NCI-H446 (cell line): Measurements from ENCODE around the gene DSPP.
"Not testable (repeated sequence)": the region's sequence is repeated elsewhere in the genome, so short reads cannot be mapped to it uniquely, and the experiment has no call there.

ENCODE experiments used
- DNase-seq, 2 experiments: peaks; one replicate each; lab custom pipeline; 2025; lab: John Stamatoyannopoulos, UW

DSPP gene

DNA sequence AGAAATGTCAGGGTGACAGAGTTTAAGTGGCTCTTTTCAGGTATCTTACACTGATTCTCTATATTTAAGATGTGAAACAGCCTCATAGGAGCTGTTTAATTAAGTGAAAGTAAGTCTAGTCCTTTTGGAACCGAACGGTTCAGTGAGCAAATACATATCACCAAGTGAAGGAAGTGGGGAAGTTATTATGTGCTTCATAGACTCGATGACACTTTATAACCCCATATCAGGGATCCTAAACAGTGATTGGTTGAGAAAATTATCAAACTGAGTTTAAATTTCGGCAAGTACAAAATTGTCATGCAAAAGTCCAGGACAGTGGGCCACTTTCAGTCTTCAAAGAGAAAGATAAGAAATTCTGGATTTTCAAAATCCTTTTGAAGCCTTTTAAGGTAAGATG, at the start of gene DSPP:
TSS of gene DSPP (plus strand) at position 301 of the 400 bp plus-strand sequence. CDS start 2,380 bp downstream, outside the sequence.
- DNase-seq = no peak

DNA sequence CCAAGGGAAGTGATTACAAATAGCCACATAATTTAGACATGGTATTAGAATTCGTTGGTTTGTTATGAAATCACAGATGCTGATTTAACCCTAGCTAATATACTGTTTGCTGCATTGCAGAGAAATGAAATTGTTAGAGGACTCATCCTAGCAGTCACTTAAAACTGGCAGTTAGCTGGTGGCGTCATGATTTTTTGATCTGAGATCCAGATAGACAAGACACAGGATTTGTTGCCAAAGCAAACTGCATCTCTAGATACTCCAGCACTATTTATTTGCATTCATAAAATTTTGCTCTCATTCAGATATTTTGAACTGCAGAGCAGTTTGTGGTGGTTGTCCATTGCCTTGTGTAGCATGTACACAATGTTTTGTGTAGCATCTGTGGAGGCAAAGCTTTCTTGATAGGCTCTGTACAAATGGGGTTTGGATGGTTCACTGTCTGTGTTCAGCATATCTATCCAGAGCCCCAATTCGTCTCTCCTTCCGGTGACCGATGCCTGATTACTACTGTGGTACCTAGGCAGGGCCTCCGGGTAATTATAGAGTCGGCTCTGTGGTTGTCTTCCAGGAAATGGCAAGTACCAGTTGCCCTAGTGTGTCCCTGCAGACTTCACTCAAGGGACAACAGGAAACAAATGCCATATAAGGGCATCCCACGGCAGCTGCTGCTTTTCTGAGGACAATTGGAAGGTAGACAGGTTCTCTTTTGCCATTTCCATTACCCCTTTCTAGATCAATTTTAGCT, 49.1 kb upstream of the DSPP start:
- no peak for DNase-seq

DNA sequence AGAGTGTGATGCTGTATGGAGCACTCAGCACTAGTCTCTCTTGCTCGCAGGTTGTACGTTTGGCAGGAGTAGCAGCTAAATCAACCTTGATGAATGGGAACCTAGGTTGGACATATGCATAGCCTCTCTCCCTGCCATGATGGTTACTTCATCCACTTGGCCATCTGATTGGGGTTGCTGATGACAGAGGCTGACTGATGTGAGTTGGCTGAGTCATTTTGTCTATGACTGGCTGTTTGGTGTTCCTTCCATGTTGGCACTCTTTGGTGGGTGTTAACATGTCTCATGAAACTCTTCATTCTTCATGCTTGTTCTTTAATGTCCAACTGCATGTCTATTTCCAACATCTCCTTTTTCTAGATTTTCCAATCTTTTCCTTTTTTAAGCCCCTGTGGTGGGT, 47.5 kb upstream of the DSPP start:
- no peak for DNase-seq

DNA sequence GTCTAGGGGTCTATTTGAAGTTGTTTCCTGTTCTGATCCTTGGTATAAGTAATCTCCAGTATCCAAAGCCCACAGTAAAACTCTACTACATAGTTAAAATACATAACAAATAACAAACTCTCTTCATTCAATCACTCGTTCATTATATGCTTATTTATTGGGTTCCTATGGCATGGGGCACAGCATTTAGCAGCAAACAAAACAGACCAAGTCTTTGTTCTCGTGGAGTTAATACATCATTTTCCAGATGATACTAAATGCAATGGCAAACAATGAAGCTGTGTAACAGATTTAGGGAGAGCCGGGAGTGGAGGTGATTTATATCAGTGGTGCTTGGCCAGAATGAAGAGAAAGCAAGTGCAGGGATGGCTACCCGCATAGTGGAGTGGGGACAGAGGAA, 42.6 kb upstream of the DSPP start:
- no peak for DNase-seq

DNA sequence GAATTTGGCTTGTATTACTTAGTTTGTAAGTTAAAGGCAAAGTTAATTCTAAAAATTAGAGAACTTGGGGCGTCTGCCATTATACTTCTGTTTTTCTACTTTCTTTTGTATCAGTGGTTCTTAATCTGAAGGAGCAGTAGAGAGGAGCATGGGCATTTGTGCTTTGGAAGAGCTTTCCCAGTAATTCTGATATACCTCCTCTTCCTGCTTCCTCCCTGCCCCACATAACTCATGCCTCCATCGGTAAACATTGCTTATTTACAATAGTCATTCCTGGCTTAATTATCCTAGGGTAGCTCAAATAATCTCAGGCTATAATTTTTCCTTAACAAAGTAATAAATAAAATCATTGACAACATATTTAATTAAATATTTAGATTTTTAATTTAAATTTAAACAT, 42.1 kb upstream of the DSPP start:
- DNase-seq = no peak

DNA sequence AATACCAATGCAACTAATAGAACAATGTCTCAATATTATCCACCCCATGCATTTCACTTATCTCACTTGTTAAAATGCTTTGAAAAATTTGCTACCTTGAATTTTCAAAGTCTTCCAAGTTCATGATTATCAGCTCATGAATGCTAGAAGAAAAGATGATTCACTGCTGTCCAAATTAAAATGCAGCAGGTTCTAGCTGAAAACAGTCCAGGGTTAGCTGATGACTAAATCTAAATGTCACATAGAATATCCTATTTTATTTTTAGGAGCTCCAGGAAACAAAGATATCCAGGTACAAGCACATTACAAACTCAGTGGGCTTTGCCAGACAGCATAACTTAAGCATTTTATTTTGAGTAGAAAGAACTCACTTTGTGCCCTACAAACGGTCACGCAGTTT, 41.1 kb upstream of the DSPP start:
- no peak for DNase-seq

DNA sequence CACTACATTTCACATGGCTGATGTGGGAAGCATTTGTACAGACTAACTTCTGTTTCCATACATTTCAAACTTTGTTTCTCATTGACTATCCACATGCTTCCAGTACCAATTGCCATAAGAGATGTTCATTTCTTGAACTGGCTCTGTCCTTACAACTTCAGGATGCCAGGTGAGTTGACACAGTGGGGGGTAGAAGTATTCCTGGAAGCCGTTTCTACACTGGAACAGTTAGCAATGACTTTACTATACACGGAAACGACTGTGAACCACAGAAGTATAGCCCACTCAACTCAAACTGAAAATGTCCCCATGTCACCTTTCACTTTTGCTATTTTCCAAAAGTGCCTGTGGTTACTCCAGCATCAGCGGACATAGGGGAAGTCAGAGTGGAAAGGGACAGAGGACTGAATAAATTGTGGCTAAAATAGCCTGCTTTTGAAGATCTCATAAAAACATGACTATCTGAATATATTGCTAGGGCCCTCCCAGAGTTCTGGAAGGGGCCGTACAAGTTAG, 38.0 kb upstream of the DSPP start:
- no peak for DNase-seq

DNA sequence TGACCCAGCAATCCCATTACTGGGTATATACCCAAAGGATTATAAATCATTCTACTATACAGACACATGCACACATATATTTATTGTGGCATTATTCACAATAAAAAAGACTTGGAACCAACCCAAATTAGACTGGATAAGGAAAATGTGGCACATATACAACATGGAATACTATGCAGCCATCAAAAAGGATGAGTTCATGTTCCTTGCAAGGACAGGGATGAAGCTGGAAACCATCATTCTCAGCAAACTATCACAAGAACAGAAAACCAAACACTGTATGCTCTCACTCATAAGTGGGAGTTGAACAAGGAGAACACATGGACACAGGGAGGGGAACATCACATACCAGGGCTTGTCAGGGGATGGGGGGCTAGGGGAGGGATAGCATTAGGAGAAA, 34.0 kb upstream of the DSPP start:
- not testable (repeated sequence) for DNase-seq

DNA sequence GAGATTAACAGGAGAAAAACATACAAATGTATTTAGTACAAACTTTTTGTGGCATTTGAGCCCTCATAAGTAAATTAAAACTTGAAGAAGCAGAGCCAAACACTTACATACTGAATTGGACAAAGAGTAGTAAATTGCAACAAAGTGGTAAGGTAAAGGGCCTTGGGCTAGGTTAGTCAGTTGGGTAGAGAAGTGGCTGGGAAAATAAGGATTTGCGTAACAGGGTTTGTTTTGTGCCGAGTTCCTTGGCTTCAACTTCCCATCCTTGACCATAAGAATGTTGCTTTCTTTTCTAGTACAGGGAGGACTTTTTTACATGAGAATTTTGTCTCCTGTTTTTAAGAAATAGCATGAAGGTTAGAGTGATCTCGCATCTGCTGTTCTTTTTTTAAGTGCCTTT, 33.3 kb upstream of the DSPP start:
- DNase-seq = no peak

DNA sequence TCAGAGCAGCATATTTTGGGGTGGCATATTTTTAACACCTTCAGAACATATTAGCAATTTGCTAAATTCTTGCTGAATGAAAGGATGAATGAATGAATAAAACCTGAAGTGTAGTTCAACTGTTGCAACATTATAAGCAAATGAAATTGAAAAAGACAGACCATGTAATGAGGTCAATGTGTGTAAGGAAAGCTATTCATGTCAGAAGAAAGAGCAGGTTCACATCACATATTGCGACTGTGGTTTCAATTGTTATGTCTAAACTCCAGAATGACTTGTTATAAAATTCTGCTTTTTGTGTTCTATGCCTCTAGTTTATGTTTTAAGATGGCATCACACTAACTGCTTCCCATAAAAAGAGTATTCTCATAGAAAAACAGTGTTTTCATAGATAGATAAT, 32.9 kb upstream of the DSPP start:
- no peak for DNase-seq

DNA sequence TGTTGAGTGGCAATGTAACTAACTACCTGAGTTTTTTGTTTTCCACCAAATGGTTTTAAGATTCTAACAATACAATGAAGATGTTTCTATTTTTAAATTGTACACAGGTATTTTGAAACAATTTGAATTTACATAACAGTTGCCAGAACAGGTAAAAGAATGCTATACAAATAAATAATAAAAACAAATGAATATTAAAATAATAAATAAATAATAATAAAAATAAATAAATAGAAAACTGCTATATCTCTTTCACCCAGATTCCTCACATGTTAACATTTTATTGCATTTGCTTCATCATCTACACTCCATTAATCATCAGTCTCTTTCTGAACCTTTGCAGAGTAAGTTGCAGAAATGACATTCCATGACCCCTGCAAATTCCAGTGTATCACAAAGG, 32.3 kb upstream of the DSPP start:
- DNase-seq = no peak

DNA sequence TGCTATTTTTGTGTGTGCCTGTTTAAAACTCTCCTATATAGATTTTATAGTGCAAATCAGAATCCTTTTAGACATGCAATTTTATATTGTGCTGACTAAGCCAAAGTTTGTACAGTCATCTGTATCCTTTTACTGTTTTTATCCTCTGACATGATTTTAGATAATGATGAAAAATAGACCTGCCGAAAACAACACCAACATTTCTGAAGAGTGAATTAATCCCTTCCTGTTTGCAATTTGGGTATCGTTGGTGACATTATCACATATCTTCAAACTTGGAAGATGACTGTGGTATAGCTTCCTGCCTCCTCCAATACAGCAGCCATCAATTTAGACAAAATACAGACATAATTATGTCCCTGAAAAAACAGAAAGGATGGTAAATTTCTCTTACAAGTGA, 28.9 kb upstream of the DSPP start:
- no peak for DNase-seq

DNA sequence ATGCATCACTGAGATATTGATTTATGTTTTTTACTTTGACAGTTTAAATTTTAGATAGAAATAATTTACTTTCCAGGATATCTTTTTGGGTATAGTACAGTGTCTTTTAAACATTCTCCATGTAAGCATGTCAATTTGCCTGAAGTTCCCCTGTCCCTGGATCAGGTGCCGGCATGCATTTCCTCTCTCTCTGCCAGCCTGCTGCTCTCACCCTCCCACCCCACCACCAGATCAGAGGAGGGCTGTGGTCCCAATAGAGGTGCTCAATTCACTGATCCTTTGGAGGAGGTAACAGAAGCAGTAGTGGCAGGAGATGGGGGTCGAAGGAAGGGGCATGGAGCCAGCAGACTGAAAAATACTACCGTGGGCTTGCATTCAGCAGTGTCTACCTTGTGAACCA, 28.3 kb upstream of the DSPP start:
- no peak for DNase-seq

DNA sequence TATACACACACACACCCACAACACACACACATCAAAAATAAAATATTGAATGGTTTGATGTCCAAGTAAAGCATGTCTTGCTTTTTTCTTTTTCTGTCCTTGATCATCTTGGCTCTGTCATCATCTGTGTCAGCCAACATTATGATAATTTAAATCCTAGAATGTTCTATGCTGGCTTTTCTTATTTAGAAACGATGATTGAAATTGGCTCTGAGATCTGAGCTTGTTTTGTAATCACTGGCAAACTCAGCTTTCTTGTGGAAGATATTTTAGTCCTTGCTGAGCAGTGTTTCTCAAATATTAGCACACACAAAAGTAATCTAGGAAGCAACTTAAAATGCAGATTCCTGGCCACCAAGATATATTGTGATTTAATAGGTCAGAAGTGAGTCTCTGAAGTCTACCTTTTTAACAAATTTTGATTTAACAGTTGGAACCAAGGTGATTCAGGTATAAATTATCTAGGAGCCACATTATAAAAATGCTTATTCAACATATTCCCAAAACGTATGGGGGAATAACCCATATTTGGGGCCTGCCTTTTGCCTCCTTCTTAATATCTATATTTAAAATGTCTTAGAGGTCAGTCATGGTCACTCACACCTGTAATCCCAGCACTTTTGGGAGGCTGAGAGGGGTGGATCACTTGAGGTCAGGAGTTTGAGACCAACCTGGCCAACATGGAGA, 24.0 kb upstream of the DSPP start:
- DNase-seq = no peak

DNA sequence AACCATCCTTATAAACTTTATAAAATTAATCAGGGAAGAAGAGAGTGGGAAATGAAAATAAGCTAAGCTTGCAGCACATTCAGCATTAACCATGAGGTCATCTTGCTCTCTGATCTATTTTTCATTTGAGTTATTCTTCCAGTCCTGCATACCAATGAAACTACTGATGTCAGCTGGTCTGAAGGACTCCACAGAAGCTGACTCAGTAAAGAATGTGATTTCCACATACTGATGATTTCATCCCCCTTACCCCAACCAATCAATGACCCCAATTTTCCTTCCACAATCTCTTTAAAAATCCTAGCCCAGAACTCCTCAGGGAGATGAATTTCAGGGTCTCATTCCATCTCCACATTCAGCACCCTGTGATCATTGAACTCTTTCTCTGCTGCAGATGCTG, 18.8 kb upstream of the DSPP start:
- DNase-seq = no peak

DNA sequence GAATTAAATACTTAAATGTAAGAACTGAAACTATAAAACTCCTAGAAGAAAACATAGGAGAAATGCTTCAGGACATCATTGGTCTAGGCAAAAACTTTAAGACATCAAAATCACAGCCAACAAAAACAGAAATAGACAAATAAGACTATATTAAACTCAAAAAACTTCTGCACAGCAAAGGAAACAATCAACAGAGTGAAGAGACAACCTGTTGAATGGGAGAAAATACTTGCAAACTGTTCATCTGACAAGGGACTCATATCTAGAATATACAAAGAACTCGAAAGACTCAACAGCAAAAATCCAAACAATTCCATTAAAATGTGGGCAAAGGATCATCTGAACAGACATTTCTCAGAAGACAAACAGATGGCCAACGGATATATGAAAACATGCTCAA, 16.2 kb upstream of the DSPP start:
- no peak for DNase-seq

DNA sequence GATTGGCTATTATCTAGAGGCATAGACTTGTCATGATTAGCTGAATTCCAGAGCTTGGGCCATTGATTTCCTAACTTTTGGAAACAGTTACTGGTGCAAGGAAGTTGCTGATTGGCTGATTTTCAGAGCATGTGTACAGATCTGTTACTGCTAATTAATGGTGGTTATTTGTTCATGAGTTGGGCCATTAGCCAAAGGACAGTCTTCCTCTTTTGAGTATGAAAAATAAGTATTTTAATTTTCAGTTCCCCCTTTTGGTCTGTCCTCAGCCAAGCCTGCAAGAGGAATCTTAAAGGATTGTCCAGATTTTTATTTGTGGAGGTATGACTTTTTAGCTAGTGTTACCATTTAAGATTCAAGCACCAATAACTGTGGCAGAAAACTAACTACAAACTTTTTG, 7.0 kb upstream of the DSPP start:
- no peak for DNase-seq

DNA sequence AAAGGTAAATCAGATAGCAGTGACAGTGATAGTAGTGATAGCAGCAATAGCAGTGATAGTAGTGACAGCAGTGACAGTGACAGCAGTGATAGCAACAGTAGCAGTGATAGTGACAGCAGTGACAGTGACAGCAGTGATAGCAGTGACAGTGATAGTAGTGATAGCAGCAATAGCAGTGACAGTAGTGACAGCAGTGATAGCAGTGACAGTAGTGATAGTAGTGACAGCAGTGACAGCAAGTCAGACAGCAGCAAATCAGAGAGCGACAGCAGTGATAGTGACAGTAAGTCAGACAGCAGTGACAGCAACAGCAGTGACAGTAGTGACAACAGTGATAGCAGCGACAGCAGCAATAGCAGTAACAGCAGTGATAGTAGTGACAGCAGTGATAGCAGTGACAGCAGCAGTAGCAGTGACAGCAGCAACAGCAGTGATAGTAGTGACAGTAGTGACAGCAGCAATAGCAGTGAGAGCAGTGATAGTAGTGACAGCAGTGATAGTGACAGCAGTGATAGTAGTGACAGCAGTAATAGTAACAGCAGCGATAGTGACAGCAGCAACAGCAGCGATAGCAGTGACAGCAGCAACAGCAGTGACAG, 6.1 kb downstream of the DSPP start:
- DNase-seq = no peak

DNA sequence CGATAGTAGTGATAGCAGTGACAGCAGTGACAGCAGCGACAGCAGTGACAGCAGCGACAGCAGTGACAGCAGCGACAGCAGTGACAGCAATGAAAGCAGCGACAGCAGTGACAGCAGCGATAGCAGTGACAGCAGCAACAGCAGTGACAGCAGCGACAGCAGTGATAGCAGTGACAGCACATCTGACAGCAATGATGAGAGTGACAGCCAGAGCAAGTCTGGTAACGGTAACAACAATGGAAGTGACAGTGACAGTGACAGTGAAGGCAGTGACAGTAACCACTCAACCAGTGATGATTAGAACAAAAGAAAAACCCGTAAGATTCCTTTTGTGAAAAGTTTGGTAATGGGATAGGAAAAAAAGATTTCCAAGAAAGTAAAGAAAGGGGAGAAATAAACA, 7.9 kb downstream of the DSPP start:
- DNase-seq = no peak

DNA sequence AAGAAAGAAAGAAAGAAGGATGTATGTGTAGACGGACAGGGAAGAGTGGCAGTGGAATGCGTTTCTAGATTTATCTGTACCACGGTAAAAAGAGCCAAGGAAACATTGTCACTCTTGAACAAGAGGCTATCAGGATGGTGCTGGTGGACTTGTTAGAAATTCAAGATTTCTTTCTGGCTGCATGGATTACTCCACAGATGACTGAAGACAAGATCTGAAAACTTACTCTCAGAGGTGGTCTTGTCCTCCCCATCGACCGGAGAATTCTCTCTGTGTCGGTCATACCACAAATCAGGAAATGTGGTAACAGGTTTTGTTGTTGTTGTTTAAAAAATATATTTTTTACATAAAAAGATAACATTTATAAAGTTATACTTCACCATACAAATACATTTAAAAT, 11.8 kb downstream of the DSPP start:
- no peak for DNase-seq

DNA sequence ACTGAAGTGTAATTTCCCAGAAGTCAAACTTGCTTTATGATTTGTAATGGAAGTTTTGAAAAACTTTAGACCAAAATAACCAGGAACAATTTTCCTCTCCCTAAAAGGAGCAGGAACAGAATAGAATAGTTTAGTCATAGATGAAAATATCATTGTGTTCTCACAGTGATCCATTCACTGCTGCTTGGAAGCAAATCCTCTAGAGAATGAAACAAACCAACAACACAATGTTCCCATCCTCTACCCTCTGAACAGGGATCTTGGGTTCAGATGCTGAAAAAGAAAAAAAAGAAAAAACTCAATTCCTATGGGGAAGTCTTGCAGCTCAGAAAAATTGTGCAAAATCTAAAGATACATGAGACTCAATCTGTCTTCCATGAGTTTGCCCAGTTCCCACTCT, 12.2 kb downstream of the DSPP start:
- DNase-seq = no peak

DNA sequence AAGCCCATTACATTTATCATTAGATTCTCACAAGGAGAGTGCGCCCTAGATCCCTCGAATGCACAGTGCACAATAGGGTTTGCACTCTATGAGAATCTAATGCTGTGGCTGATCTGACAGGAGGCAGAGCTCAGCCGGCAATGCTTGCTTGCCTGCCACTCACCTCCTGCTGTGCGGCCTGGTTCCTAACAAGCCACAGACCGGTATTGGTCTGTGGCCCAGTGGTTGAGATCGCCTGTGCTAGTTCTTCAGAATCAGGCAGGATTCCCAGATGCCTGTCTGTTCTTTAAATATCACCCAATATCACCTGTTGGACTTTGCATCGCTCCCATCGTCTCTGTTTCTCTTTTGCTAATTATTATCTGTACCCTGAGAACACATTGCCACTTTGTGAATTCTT, 14.0 kb downstream of the DSPP start:
- DNase-seq = no peak

DNA sequence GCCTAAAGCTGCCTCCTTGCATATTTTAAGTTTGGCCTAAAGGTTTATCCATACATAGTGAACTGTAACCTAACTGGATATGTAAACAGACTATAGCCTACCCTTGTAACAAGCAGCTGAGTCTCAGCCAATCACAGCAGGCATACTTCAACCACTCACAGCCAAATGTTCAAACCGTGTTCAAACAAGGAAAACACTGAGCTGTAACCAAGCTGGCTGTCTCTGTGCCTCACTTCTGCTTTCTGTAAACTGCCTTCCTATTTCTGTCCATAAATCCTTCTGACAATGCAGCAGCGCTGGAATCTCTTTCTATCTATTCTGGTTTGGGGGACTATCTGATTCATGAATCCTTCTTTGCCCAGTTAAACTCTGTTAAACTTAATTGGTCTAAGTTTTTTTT, 16.4 kb downstream of the DSPP start:
- DNase-seq = no peak
